ENCODE data around the gene SZT2. TPM values are rescaled to one million over a fixed set of nuclear protein-coding genes. Genes with fewer than 3 reads are reported as not detected.

The SZT2 gene
- total and polyA plus RNA-seq, 2 of the 4 experiments (the other 2 are of a cell fraction) = 9.5 to 14.3 TPM

- H3K79me1 ChIP-seq (ENCODE audit: low read depth in 1 of 2, low read length in 2 of 2) = peaks cover 0 to under 1% of the 10 kb centered on the region in 2 experiments; a peak in 1 of 4 replicates
- no peak overlapping the region for H3K4me2 ChIP-seq (ENCODE audit: low read depth, low read length)
- H3K4ac ChIP-seq (ENCODE audit: low read depth, low read length) = no peak overlapping the region
- BruUV-seq (replicated peaks) = no TSS peak
- no peak overlapping the region for H2AFZ ChIP-seq (replicated peaks; ENCODE audit: low read length, poor library complexity)
- DNase-seq (no peak), ATAC-seq (ENCODE audit: low read depth) (no peak)
- CTCF ChIA-PET = interaction anchor here (1.2 kb wide), 1 partner anchor 204 kb away, joined by 3 read pairs; no protein-coding TSS in a partner anchor
- no peak overlapping the region for H3K14ac ChIP-seq (replicated peaks; ENCODE audit: low read depth, low read length)
- no peaks in the 10 kb centered on the region for H3K27me3 ChIP-seq (ENCODE audit: control insufficient read depth, insufficient read depth, low read length)
- TF ChIP-seq ELK1 (IDR thresholded peaks at IDR 0.05; ENCODE audit: borderline replicate concordance, low read depth, low read length) = no peak
- no peak for TF ChIP-seq BHLHE40 (IDR thresholded peaks at IDR 0.05; ENCODE audit: low read depth, low read length)
- no peak for TF ChIP-seq POLR2A (IDR thresholded peaks at IDR 0.05; ENCODE audit: low read depth, low read length)
- no peak for TF ChIP-seq SMC3 (IDR thresholded peaks at IDR 0.05; ENCODE audit: low read depth, low read length)
- no peak for TF ChIP-seq MAZ (IDR thresholded peaks at IDR 0.05; ENCODE audit: borderline replicate concordance, low read depth, low read length)
- TF ChIP-seq NFE2L2 (IDR thresholded peaks at IDR 0.05; ENCODE audit: low read depth, low read length) = no peak
- intact Hi-C loops (cut with micrococcal nuclease) = no loop called here
- POLR2A ChIA-PET (ENCODE audit: unreplicated experiment) = no interaction called here
- peak overlapping the region; percentile 9 for H2AK9ac ChIP-seq (replicated peaks; ENCODE audit: low read depth, low read length, poor library complexity)
- H2BK20ac ChIP-seq (ENCODE audit: low read depth, low read length) = no peak overlapping the region
- no peak overlapping the region for H3K56ac ChIP-seq (ENCODE audit: extremely low read depth, insufficient read depth, low read length)
- no peak overlapping the region for H2AK5ac ChIP-seq (ENCODE audit: low read depth, low read length)
- no peak overlapping the region for H4K91ac ChIP-seq (ENCODE audit: insufficient read depth, low read depth, low read length)
- no peak overlapping the region for H4K5ac ChIP-seq (ENCODE audit: low read depth, low read length)
- no peak overlapping the region for H3K27ac ChIP-seq (ENCODE audit: insufficient read depth, low read length)
- no peak overlapping the region for H2BK5ac ChIP-seq (ENCODE audit: low read depth, low read length, poor library complexity, severe bottlenecking)
- no peak overlapping the region for H3K9ac ChIP-seq (ENCODE audit: low read depth, low read length)
- H3K4me3 ChIP-seq (ENCODE audit: insufficient read depth, low read depth, low read length) = no peak overlapping the region
- no peak overlapping the region for H3K18ac ChIP-seq (ENCODE audit: low read depth, low read length)
- H3K36me3 ChIP-seq (ENCODE audit: control insufficient read depth, insufficient read depth, low read length) = peaks cover 86% of the 10 kb centered on the region
- dilution Hi-C loops (cut with HindIII; ENCODE audit: low sequenced_read_pairs, unreplicated experiment) = no loop called here
- 100% methylated on average over 1 of the region's 5 CpGs; no CpG with 5 or more reads in 1 of the 2 experiments for WGBS, 2 experiments (ENCODE audit: extremely low coverage in 2 of 2, insufficient read length in 1 of 2)
- H3K23ac ChIP-seq (ENCODE audit: low read depth, low read length) = no peak overlapping the region
- no peaks in the 10 kb centered on the region for H4K20me1 ChIP-seq (ENCODE audit: insufficient read depth, low read length)
- no peak overlapping the region for H2BK15ac ChIP-seq (ENCODE audit: low read depth, low read length)
- H3K9me3 ChIP-seq (ENCODE audit: control insufficient read depth, insufficient read depth, low read length) = no peaks in the 10 kb centered on the region
- no peak overlapping the region for H4K8ac ChIP-seq (ENCODE audit: low read depth in 2 of 2, low read length in 2 of 2)
- H2BK120ac ChIP-seq (ENCODE audit: low read depth, low read length) = no peak overlapping the region
- H3K9me1 ChIP-seq (ENCODE audit: insufficient read depth, low read length) = 0 out of 2 replicates have a peak, but pooled peaks cover 6% of the 10 kb centered on the region
- H3K4me1 ChIP-seq (ENCODE audit: control insufficient read depth, insufficient read depth, low read length) = no peaks in the 10 kb centered on the region
- in situ Hi-C loops (cut with MboI; ENCODE audit: low sequenced_read_pairs) = no loop called here
Measured at GRCh38 chr1:43430831-43431230, 41.1 kb downstream of the SZT2 start.
